HepG2 (cell line): ENCODE measurements around the gene THOC1.

Source experiments
- CHD2 ChIP-seq: IDR thresholded peaks from 2 replicates; pipeline ENCODE4 v1.6.1; 2011; ENCODE audit warnings: low read depth, low read length, improper control_type of control experiment
- CTCF ChIP-seq: sonication (generic); formaldehyde crosslinking; IDR thresholded peaks from 2 replicates; pipeline ENCODE4 v1.5.0; 2020; ENCODE audit warnings: mild to moderate bottlenecking, missing genetic modification reagents, moderate library complexity
- GABPA ChIP-seq, 2 experiments: IDR thresholded peaks; 2 replicates each; pipeline ENCODE4 v1.6.1; 2011 to 2016; ENCODE audit warnings: low read depth in 2 of 2, low read length in 1 of 2, missing biosample characterization in 1 of 2, missing genetic modification characterization in 1 of 2
- HNRNPL ChIP-seq: fragments of 200-400 bp; formaldehyde crosslinking; IDR thresholded peaks from 2 replicates; pipeline ENCODE4 v1.6.1; 2017; ENCODE audit warnings: mild to moderate bottlenecking, low read depth, low read length
- IKZF1 ChIP-seq: fragments of 450-650 bp; IDR thresholded peaks from 2 replicates; pipeline ENCODE4 v1.7.1; 2016
- MIXL1 ChIP-seq: IDR thresholded peaks from 2 replicates; pipeline ENCODE4 v1.6.1; 2016
- PAF1 ChIP-seq: IDR thresholded peaks from 2 replicates; pipeline ENCODE4 v1.6.1; 2016; ENCODE audit warnings: missing genetic modification reagents, missing compliant biosample characterization
- RBAK ChIP-seq: sonication (generic); formaldehyde crosslinking; IDR thresholded peaks from 2 replicates; pipeline ENCODE4 v1.5.1; 2020; ENCODE audit warnings: mild to moderate bottlenecking, missing genetic modification reagents
- SNRNP70 ChIP-seq: fragments of 200-400 bp; formaldehyde crosslinking; IDR thresholded peaks from 2 replicates; pipeline ENCODE4 v1.6.1; 2017; ENCODE audit warnings: mild to moderate bottlenecking, low read depth, low read length, moderate library complexity
- TBP ChIP-seq: sonication (generic); formaldehyde crosslinking; IDR thresholded peaks from 2 replicates; pipeline ENCODE4 v1.5.0; 2020; ENCODE audit warnings: missing genetic modification reagents
- YY1 ChIP-seq: IDR thresholded peaks from 2 replicates; pipeline ENCODE4 v1.6.1; 2011; ENCODE audit warnings: low read length, low read depth, moderate library complexity, mild to moderate bottlenecking; ENCODE audit not compliant: insufficient read depth, insufficient replicate concordance
- TF ChIP-seq, protein P1 (sequence below): sonication (generic); formaldehyde crosslinking; IDR thresholded peaks from 2 replicates; pipeline ENCODE4 v1.9.0; 2021; ENCODE audit warnings: missing genetic modification reagents, borderline replicate concordance
- TF ChIP-seq, protein P2 (sequence below): sonication (generic); formaldehyde crosslinking; IDR thresholded peaks from 2 replicates; pipeline ENCODE4 v1.4.0; 2020; ENCODE audit warnings: missing genetic modification reagents

DNA sequence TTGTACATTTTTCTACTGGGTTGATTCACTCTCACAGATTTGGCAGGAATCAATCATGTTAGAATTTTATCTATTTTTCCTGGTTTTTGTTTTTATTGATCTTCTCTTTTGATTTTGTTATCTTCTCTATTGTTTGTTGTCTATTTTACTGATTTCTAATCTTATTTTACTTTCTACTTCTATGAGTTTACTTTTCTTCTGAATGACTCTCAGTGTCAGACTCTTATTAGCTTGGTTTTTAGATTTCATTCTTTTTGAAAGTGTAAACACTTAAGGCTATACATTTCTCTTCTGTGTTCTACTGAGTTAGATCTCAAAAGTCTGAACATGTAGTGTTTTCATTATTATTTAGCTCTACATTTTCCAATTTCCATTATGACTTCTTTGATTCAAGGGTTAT, 47.1 kb downstream of the THOC1 start:
- TF ChIP-seq PAF1 (CRISPR knock-in tag) = no peak
- TF ChIP-seq TBP (CRISPR knock-in tag) = no peak
- TF ChIP-seq, protein P1, sequence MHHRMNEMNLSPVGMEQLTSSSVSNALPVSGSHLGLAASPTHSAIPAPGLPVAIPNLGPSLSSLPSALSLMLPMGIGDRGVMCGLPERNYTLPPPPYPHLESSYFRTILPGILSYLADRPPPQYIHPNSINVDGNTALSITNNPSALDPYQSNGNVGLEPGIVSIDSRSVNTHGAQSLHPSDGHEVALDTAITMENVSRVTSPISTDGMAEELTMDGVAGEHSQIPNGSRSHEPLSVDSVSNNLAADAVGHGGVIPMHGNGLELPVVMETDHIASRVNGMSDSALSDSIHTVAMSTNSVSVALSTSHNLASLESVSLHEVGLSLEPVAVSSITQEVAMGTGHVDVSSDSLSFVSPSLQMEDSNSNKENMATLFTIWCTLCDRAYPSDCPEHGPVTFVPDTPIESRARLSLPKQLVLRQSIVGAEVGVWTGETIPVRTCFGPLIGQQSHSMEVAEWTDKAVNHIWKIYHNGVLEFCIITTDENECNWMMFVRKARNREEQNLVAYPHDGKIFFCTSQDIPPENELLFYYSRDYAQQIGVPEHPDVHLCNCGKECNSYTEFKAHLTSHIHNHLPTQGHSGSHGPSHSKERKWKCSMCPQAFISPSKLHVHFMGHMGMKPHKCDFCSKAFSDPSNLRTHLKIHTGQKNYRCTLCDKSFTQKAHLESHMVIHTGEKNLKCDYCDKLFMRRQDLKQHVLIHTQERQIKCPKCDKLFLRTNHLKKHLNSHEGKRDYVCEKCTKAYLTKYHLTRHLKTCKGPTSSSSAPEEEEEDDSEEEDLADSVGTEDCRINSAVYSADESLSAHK (CRISPR knock-in tag) = no peak
- TF ChIP-seq, protein P2, sequence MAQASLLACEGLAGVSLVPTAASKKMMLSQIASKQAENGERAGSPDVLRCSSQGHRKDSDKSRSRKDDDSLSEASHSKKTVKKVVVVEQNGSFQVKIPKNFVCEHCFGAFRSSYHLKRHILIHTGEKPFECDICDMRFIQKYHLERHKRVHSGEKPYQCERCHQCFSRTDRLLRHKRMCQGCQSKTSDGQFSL (CRISPR knock-in tag) = no peak
- TF ChIP-seq IKZF1 = no peak
- no peak for TF ChIP-seq YY1
- no peak for TF ChIP-seq MIXL1 (CRISPR knock-in tag)
- TF ChIP-seq RBAK (CRISPR knock-in tag) = no peak
- no peak for TF ChIP-seq GABPA (IDR thresholded peaks at IDR 0.05; ENCODE audit: low read depth, low read length)
- no peak for TF ChIP-seq GABPA (CRISPR knock-in tag; IDR thresholded peaks at IDR 0.05; ENCODE audit: low read depth)
- TF ChIP-seq CTCF (CRISPR knock-in tag) = no peak
- no peak for TF ChIP-seq HNRNPL
- TF ChIP-seq CHD2 = no peak
- TF ChIP-seq SNRNP70 = no peak
